Measurements from ENCODE around the gene CFHR2.

The CFHR2 gene

DNA sequence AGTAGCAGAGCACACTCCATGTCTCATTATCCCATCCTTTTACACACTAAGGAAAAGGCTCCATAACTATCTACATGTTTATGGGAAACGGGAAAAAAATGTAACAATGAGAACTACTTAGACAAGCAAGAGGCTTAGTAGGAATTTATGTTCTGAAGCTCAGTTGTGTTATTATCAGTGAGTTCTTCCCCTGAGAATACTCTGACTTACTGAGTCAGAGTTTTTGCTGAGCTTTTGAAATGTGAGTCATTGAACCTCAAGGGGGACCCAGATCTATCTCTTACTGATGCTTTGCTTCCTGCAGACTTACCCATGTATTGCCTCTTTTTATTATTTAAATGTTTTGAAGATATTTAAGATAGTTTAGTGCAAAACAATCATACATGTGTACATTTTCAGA is 53.9 kb downstream of the CFHR2 start:
- Histone ChIP-seq H3K9me3 (no peaks in the 10 kb centered on the region), H3K36me3 (no peaks in the 10 kb centered on the region), H3K4me1 (no peaks in the 10 kb centered on the region), H3K27ac (no peak overlapping the region), H3K4me3 (no peak overlapping the region), H3K27me3 (no peaks in the 10 kb centered on the region)
- intact Hi-C loops (cut with DNase I; ENCODE audit: low total_unique reads), result no loop called here
- DNase-seq, result no peak
- TF ChIP-seq, protein P1, sequence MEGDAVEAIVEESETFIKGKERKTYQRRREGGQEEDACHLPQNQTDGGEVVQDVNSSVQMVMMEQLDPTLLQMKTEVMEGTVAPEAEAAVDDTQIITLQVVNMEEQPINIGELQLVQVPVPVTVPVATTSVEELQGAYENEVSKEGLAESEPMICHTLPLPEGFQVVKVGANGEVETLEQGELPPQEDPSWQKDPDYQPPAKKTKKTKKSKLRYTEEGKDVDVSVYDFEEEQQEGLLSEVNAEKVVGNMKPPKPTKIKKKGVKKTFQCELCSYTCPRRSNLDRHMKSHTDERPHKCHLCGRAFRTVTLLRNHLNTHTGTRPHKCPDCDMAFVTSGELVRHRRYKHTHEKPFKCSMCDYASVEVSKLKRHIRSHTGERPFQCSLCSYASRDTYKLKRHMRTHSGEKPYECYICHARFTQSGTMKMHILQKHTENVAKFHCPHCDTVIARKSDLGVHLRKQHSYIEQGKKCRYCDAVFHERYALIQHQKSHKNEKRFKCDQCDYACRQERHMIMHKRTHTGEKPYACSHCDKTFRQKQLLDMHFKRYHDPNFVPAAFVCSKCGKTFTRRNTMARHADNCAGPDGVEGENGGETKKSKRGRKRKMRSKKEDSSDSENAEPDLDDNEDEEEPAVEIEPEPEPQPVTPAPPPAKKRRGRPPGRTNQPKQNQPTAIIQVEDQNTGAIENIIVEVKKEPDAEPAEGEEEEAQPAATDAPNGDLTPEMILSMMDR (IDR thresholded peaks at IDR 0.05), result no peak

GRCh38 chr1:197001828-197002227 is 58.3 kb downstream of the CFHR2 start:
- TF ChIP-seq, protein P1 (IDR thresholded peaks at IDR 0.05), result no peak
- no peaks in the 10 kb centered on the region for H3K27me3 ChIP-seq
- no peak overlapping the region for H3K27ac ChIP-seq
- H3K9me3 ChIP-seq, result no peaks in the 10 kb centered on the region
- H3K36me3 ChIP-seq, result no peaks in the 10 kb centered on the region
- intact Hi-C loops (cut with DNase I; ENCODE audit: low total_unique reads), result no loop called here
- no peak overlapping the region for H3K4me3 ChIP-seq
- no peak for DNase-seq
- no peaks in the 10 kb centered on the region for H3K4me1 ChIP-seq

DNA sequence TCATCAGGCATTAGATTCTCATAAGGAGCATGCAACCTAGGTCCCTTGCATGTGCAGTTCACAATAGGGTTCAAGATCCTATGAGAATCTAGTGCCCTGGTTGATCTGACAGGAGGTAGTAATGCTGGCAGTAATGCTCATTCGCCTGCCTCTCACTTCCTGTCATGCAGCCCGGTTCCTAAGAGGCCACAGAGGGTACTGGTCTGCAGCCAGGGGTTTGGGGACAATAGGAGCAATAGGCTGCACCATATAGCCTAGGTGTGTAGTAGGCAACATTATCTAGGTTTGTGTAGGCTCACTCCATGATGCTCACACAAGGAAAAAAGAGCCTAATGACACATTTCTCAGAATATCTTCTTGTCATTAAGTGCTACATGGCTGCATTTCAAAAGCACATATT is 59.6 kb downstream of the CFHR2 start:
- no peak for DNase-seq
- H3K9me3 ChIP-seq, result no peaks in the 10 kb centered on the region
- intact Hi-C loops (cut with DNase I; ENCODE audit: low total_unique reads), result no loop called here
- no peaks in the 10 kb centered on the region for H3K4me1 ChIP-seq
- H3K27ac ChIP-seq, result no peak overlapping the region
- no peaks in the 10 kb centered on the region for H3K36me3 ChIP-seq
- TF ChIP-seq, protein P1 (IDR thresholded peaks at IDR 0.05), result no peak
- no peaks in the 10 kb centered on the region for H3K27me3 ChIP-seq
- H3K4me3 ChIP-seq, result no peak overlapping the region

DNA sequence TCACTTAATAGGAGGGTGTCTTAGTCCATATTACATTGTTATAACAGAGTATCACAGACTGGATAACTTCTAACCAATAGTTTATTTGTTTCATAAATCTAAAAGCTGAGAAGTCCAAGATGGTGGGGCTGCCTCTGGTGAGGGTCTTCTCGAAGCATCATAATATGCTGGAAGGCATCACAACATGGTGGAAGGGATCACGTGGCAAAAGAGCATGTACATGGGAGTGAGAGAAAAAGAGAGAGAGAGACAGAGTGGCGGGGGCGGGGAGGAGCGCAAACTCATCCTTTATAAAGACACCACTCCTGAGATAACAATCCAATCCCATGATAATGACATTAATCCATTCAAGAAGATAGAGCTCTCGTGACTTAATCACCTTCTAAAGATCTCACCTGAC is 65.3 kb downstream of the CFHR2 start:
- Histone ChIP-seq H3K27ac (no peak overlapping the region), H3K4me1 (no peaks in the 10 kb centered on the region), H3K36me3 (no peaks in the 10 kb centered on the region), H3K4me3 (no peak overlapping the region), H3K27me3 (no peaks in the 10 kb centered on the region), H3K9me3 (peaks cover 0 to 9% (median 0%) of the 10 kb centered on the region in 3 donors)
- TF ChIP-seq, protein P1 (IDR thresholded peaks at IDR 0.05), result no peak
- intact Hi-C loops (cut with DNase I; ENCODE audit: low total_unique reads), result no loop called here
- no peak for DNase-seq
